GM23338 (cell line): Measurements from ENCODE around the gene SMYD5. TPM values are rescaled to one million over a fixed set of nuclear protein-coding genes. Genes with fewer than 3 reads are reported as not detected.

Source experiments
- ATAC-seq: fragments of 200-7000 bp; cut with Tn5 transposase; 3 replicates; pipeline ENCODE4 v1.9.1; 2020
- DNase-seq: peaks from one replicate; pipeline ENCODE4 v3.0.0-alpha.2; 2015; ENCODE audit warnings: low spot score
- H2AFZ ChIP-seq: fragments of 200-600 bp; sonication (generic); 2 replicates; pipeline ENCODE4 v1.8.0; 2016; ENCODE audit warnings: antibody characterized with exemption, mild to moderate bottlenecking, moderate library complexity
- H3F3A ChIP-seq: fragments of 200-600 bp; sonication (generic); replicated peaks from 2 replicates; pipeline ENCODE4 v1.8.0; 2017; ENCODE audit warnings: antibody characterized with exemption, mixed run types, low read depth
- H3K27ac ChIP-seq: fragments of 200-600 bp; sonication (generic); 2 replicates; pipeline ENCODE4 v1.6.1; 2016; ENCODE audit warnings: low read depth
- H3K27me3 ChIP-seq: fragments of 200-600 bp; sonication (generic); 2 replicates; pipeline ENCODE4 v1.8.0; 2016; ENCODE audit warnings: mild to moderate bottlenecking, mixed run types, moderate library complexity; ENCODE audit not compliant: insufficient read depth
- H3K36me3 ChIP-seq: fragments of 200-600 bp; sonication (generic); 2 replicates; pipeline ENCODE4 v1.8.0; 2016; ENCODE audit warnings: mild to moderate bottlenecking; ENCODE audit not compliant: insufficient read depth
- H3K4me1 ChIP-seq: fragments of 200-600 bp; sonication (generic); 2 replicates; pipeline ENCODE4 v1.8.0; 2016; ENCODE audit warnings: mild to moderate bottlenecking, moderate library complexity; ENCODE audit not compliant: insufficient read depth
- H3K4me2 ChIP-seq: fragments of 200-600 bp; sonication (generic); 2 replicates; pipeline ENCODE4 v1.7.1; 2017; ENCODE audit warnings: mixed run types
- H3K4me3 ChIP-seq: fragments of 200-600 bp; sonication (generic); 2 replicates; pipeline ENCODE4 v1.6.1; 2016; ENCODE audit warnings: mixed run types
- H3K79me2 ChIP-seq: fragments of 200-600 bp; sonication (generic); replicated peaks from 2 replicates; pipeline ENCODE4 v1.8.0; 2017; ENCODE audit warnings: mild to moderate bottlenecking; ENCODE audit not compliant: insufficient read depth
- H3K9me2 ChIP-seq: fragments of 200-600 bp; sonication (generic); 2 replicates; pipeline ENCODE4 v1.8.0; 2017; ENCODE audit not compliant: insufficient read depth
- H4K20me1 ChIP-seq: fragments of 200-600 bp; sonication (generic); replicated peaks from 2 replicates; pipeline ENCODE4 v1.8.0; 2017; ENCODE audit warnings: mild to moderate bottlenecking; ENCODE audit not compliant: insufficient read depth
- H3K27ac Mint-ChIP-seq: 2 replicates; pipeline ENCODE4 v1.8.0; 2020; ENCODE audit warnings: inconsistent platforms, mild to moderate bottlenecking, moderate library complexity, mixed read lengths
- H3K27me3 Mint-ChIP-seq: 3 replicates; pipeline ENCODE4 v1.8.0; 2022; ENCODE audit warnings: low read depth, mild to moderate bottlenecking, moderate library complexity, mixed read lengths, inconsistent platforms; ENCODE audit not compliant: insufficient read depth, poor library complexity
- H3K36me3 Mint-ChIP-seq: 3 replicates; pipeline ENCODE4 v1.8.0; 2021; ENCODE audit warnings: low read depth, mild to moderate bottlenecking, inconsistent platforms, moderate library complexity, mixed read lengths
- H3K4me1 Mint-ChIP-seq: 3 replicates; pipeline ENCODE4 v1.8.0; 2020; ENCODE audit warnings: mild to moderate bottlenecking, inconsistent platforms, mixed read lengths
- H3K4me3 Mint-ChIP-seq: 3 replicates; pipeline ENCODE4 v1.8.0; 2021; ENCODE audit warnings: moderate library complexity, mild to moderate bottlenecking, inconsistent platforms, mixed read lengths
- H3K9me3 Mint-ChIP-seq: 3 replicates; pipeline ENCODE4 v1.8.0; 2020; ENCODE audit warnings: moderate library complexity, mild to moderate bottlenecking, inconsistent platforms, mixed read lengths
- CREB1 ChIP-seq: fragments of 250-450 bp; sonication (Bioruptor Pico); IDR thresholded peaks from 2 replicates; pipeline ENCODE4 v1.5.0; 2020; ENCODE audit warnings: low read depth, mild to moderate bottlenecking, moderate library complexity
- EZH2phosphoT487 ChIP-seq: fragments of 200-600 bp; sonication (generic); IDR thresholded peaks from one replicate; pipeline ENCODE4 v1.8.1; 2018; ENCODE audit warnings: antibody characterized with exemption; ENCODE audit not compliant: unreplicated experiment
- JUNB ChIP-seq: IDR thresholded peaks from one replicate; pipeline ENCODE4 v1.6.1; 2016; ENCODE audit warnings: antibody characterized with exemption; ENCODE audit not compliant: unreplicated experiment
- NANOG ChIP-seq: IDR thresholded peaks from 2 replicates; pipeline ENCODE4 v1.6.1; 2016; ENCODE audit warnings: antibody characterized with exemption, borderline replicate concordance
- STAT1 ChIP-seq: IDR thresholded peaks from one replicate; pipeline ENCODE4 v1.6.1; 2016; ENCODE audit warnings: antibody characterized with exemption; ENCODE audit not compliant: unreplicated experiment
- ZNF114 ChIP-seq: fragments of 250-450 bp; sonication (Bioruptor Pico); IDR thresholded peaks from 2 replicates; pipeline ENCODE4 v1.5.0; 2020; ENCODE audit warnings: mild to moderate bottlenecking, moderate library complexity
- polyA plus RNA-seq: library from polyadenylated mRNA; unstranded; fragments of >200 nt; fragmentation: Nextera tagmentation; extraction: Ambion mirVana; gene quantifications from 2 replicates; pipeline ENCODE4 v1.2.1, GENCODE V29; 2016
- total RNA-seq: library from RNA; depleted of rRNA; stranded (reverse); fragments of >200 nt; shearing (Covaris generic); gene quantifications from 2 replicates; pipeline ENCODE4 v1.2.3, GENCODE V29; 2014
- TF ChIP-seq, protein P1 (sequence below): fragments of 250-450 bp; sonication (Bioruptor Pico); IDR thresholded peaks from 2 replicates; pipeline ENCODE4 v1.5.0; 2020; ENCODE audit warnings: mild to moderate bottlenecking, moderate library complexity
- TF ChIP-seq, protein P2 (sequence below): IDR thresholded peaks from one replicate; pipeline ENCODE4 v1.6.1; 2018; ENCODE audit warnings: antibody characterized with exemption; ENCODE audit not compliant: unreplicated experiment

Gene SMYD5
- total and polyA plus RNA-seq, 2 experiments from 2014 or later = 20.5 to 45.8 TPM

DNA sequence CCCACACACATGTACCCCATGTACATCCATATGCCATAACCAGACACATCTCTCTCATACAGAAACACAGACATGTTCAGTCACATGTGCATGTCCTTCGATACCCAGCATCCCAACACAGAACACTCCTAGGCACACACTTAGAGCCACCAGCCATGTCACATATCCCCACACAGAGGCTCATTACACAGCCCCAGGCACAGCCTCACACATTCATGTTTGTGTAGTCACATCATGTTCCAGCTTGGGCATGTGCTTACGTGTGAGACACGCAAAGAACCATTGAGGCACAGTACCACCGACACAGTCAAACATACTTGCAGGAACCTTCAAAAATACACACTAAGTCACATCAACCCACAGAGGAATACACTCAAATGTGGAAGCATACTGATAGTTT is 53.0 kb downstream of the SMYD5 start:
- Histone ChIP-seq H3K36me3 (no peaks in the 10 kb centered on the region; the same call in 1 of the 2 replicates), H4K20me1 (peaks cover 9% of the 10 kb centered on the region; the same call in 1 of the 2 replicates), H3K27me3 (peaks cover 29% of the 10 kb centered on the region), H3K4me1 (peaks cover 11% of the 10 kb centered on the region), H3K4me2 (no peak overlapping the region), H3K9me2 (no peaks in the 10 kb centered on the region), H3F3A (peaks cover 8% of the 10 kb centered on the region; the same call in 1 of the 2 replicates), H2AFZ (no peak overlapping the region), H3K4me3 (no peak overlapping the region), H3K27ac (no peak overlapping the region), H3K79me2 (0 out of 2 replicates have a peak, but pooled peaks cover 5% of the 10 kb centered on the region)
- Mint-ChIP-seq H3K27ac (no peak overlapping the region), H3K4me3 (no peak overlapping the region; the same call in 2 of the 3 replicates), H3K9me3 (no peaks in the 10 kb centered on the region; the same call in 1 of the 3 replicates), H3K4me1 (peaks cover 14% of the 10 kb centered on the region), H3K36me3 (peaks cover 11% of the 10 kb centered on the region), H3K27me3 (peaks cover 26% of the 10 kb centered on the region)
- DNase-seq (no peak), ATAC-seq (no peak)
- TF ChIP-seq, protein P1, sequence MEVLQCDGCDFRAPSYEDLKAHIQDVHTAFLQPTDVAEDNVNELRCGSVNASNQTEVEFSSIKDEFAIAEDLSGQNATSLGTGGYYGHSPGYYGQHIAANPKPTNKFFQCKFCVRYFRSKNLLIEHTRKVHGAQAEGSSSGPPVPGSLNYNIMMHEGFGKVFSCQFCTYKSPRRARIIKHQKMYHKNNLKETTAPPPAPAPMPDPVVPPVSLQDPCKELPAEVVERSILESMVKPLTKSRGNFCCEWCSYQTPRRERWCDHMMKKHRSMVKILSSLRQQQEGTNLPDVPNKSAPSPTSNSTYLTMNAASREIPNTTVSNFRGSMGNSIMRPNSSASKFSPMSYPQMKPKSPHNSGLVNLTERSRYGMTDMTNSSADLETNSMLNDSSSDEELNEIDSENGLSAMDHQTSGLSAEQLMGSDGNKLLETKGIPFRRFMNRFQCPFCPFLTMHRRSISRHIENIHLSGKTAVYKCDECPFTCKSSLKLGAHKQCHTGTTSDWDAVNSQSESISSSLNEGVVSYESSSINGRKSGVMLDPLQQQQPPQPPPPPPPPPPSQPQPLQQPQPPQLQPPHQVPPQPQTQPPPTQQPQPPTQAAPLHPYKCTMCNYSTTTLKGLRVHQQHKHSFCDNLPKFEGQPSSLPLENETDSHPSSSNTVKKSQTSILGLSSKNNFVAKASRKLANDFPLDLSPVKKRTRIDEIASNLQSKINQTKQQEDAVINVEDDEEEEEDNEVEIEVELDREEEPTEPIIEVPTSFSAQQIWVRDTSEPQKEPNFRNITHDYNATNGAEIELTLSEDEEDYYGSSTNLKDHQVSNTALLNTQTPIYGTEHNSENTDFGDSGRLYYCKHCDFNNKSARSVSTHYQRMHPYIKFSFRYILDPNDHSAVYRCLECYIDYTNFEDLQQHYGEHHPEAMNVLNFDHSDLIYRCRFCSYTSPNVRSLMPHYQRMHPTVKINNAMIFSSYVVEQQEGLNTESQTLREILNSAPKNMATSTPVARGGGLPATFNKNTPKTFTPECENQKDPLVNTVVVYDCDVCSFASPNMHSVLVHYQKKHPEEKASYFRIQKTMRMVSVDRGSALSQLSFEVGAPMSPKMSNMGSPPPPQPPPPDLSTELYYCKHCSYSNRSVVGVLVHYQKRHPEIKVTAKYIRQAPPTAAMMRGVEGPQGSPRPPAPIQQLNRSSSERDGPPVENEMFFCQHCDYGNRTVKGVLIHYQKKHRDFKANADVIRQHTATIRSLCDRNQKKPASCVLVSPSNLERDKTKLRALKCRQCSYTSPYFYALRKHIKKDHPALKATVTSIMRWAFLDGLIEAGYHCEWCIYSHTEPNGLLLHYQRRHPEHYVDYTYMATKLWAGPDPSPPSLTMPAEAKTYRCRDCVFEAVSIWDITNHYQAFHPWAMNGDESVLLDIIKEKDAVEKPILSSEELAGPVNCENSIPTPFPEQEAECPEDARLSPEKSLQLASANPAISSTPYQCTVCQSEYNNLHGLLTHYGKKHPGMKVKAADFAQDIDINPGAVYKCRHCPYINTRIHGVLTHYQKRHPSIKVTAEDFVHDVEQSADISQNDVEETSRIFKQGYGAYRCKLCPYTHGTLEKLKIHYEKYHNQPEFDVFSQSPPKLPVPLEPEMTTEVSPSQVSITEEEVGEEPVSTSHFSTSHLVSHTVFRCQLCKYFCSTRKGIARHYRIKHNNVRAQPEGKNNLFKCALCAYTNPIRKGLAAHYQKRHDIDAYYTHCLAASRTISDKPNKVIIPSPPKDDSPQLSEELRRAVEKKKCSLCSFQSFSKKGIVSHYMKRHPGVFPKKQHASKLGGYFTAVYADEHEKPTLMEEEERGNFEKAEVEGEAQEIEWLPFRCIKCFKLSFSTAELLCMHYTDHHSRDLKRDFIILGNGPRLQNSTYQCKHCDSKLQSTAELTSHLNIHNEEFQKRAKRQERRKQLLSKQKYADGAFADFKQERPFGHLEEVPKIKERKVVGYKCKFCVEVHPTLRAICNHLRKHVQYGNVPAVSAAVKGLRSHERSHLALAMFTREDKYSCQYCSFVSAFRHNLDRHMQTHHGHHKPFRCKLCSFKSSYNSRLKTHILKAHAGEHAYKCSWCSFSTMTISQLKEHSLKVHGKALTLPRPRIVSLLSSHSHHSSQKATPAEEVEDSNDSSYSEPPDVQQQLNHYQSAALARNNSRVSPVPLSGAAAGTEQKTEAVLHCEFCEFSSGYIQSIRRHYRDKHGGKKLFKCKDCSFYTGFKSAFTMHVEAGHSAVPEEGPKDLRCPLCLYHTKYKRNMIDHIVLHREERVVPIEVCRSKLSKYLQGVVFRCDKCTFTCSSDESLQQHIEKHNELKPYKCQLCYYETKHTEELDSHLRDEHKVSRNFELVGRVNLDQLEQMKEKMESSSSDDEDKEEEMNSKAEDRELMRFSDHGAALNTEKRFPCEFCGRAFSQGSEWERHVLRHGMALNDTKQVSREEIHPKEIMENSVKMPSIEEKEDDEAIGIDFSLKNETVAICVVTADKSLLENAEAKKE (CRISPR knock-in tag) = no peak
- no peak for TF ChIP-seq NANOG
- TF ChIP-seq EZH2phosphoT487 = no peak
- no peak for TF ChIP-seq STAT1
- TF ChIP-seq CREB1 = no peak

DNA sequence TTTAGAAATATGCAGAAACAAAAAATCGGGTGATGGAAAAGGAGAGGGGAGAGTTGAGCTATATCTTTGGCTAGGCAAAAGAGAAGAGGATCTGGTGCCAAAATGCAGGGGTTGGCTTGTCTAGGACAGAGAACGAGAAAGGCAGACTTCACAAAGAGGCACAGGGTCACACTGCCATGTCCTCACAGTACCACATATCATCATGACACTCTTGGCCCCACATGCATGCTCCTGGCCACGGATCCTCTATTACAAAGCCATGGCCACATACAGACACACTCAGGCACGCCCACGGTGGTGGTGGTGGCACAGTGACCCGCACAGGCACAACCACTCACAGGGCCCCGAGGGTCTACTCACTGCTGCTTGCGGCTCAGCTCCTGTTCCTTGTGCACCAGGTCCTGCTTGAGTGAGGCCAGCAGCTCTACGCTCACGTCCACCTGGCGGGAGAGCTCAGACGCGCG is 54.4 kb downstream of the SMYD5 start:
- peaks cover 26% of the 10 kb centered on the region for H3K27me3 Mint-ChIP-seq
- no peak for TF ChIP-seq ZNF114 (CRISPR knock-in tag)
- TF ChIP-seq, protein P2, sequence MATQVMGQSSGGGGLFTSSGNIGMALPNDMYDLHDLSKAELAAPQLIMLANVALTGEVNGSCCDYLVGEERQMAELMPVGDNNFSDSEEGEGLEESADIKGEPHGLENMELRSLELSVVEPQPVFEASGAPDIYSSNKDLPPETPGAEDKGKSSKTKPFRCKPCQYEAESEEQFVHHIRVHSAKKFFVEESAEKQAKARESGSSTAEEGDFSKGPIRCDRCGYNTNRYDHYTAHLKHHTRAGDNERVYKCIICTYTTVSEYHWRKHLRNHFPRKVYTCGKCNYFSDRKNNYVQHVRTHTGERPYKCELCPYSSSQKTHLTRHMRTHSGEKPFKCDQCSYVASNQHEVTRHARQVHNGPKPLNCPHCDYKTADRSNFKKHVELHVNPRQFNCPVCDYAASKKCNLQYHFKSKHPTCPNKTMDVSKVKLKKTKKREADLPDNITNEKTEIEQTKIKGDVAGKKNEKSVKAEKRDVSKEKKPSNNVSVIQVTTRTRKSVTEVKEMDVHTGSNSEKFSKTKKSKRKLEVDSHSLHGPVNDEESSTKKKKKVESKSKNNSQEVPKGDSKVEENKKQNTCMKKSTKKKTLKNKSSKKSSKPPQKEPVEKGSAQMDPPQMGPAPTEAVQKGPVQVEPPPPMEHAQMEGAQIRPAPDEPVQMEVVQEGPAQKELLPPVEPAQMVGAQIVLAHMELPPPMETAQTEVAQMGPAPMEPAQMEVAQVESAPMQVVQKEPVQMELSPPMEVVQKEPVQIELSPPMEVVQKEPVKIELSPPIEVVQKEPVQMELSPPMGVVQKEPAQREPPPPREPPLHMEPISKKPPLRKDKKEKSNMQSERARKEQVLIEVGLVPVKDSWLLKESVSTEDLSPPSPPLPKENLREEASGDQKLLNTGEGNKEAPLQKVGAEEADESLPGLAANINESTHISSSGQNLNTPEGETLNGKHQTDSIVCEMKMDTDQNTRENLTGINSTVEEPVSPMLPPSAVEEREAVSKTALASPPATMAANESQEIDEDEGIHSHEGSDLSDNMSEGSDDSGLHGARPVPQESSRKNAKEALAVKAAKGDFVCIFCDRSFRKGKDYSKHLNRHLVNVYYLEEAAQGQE = no peak
- TF ChIP-seq JUNB = no peak
- no peak for TF ChIP-seq CREB1
- TF ChIP-seq STAT1 = no peak
- TF ChIP-seq NANOG = no peak
- H3K79me2 ChIP-seq = 0 out of 2 replicates have a peak, but pooled peaks cover 5% of the 10 kb centered on the region
- peak overlapping the region; percentile 69 for H3K4me3 ChIP-seq
- no peaks in the 10 kb centered on the region; the same call in 1 of the 3 replicates for H3K9me3 Mint-ChIP-seq
- peaks cover 11% of the 10 kb centered on the region for H3K4me1 ChIP-seq
- peaks cover 29% of the 10 kb centered on the region for H3K27me3 ChIP-seq
- peaks cover 14% of the 10 kb centered on the region for H3K4me1 Mint-ChIP-seq
- peaks cover 11% of the 10 kb centered on the region; the same call in 2 of the 3 replicates for H3K36me3 Mint-ChIP-seq
- H3K27ac ChIP-seq = no peak overlapping the region
- peak overlapping the region; percentile 87 for H3K4me2 ChIP-seq
- no peak for DNase-seq
- no peak overlapping the region for H3K27ac Mint-ChIP-seq
- no peaks in the 10 kb centered on the region for H3K9me2 ChIP-seq
- peaks cover 9% of the 10 kb centered on the region; the same call in 1 of the 2 replicates for H4K20me1 ChIP-seq
- H3F3A ChIP-seq = peaks cover 8% of the 10 kb centered on the region; the same call in 1 of the 2 replicates
- H2AFZ ChIP-seq = 0 out of 2 replicates have a peak overlapping the region, but pooled peaks have one; percentile 59
- peak overlapping the region; percentile 66 for H3K4me3 Mint-ChIP-seq
- ATAC-seq = no peak
- no peaks in the 10 kb centered on the region; the same call in 1 of the 2 replicates for H3K36me3 ChIP-seq
